HCT116 (cell line): ENCODE results near the gene ST3GAL5. TPM values are rescaled to one million over a fixed set of nuclear protein-coding genes. Genes with fewer than 3 reads are reported as not detected.

Experiments
- ATAC-seq: fragments of 200-7000 bp; cut with Tn5 transposase; 2 replicates; pipeline ENCODE4 v1.9.1; 2020; ENCODE audit warnings: mild to moderate bottlenecking, moderate library complexity
- BruUV-seq: library from RNA; stranded (reverse); fragments of 400-500 nt; replicated peaks from 2 replicates; lab custom pipeline; 2021; lab: Mats Ljungman, UMichigan
- CTCF ChIA-PET: fragments of 300-600 bp; sonication (Branson Sonifier 250); formaldehyde crosslinking; loops from one replicate; lab custom pipeline; 2021; ENCODE audit warnings: antibody characterized with exemption; lab: Charles Lee
- POLR2A ChIA-PET: fragments of 300-600, 350-600 bp; sonication (Branson Sonifier 250); formaldehyde crosslinking; loops from one replicate; lab custom pipeline; 2021; ENCODE audit warnings: antibody characterized with exemption; lab: Charles Lee
- RAD21 ChIA-PET, 2 experiments: fragments of 300-600 bp; sonication (Branson Sonifier 250); formaldehyde crosslinking; loops; one replicate each; lab custom pipeline; 2023; ENCODE audit warnings: low total read pairs in 2 of 2; ENCODE audit not compliant: uncharacterized antibody in 2 of 2, unreplicated experiment in 2 of 2, low non-redundant PET in 1 of 2; lab: Charles Lee
- DNase-seq: peaks from one replicate; pipeline ENCODE4 v3.0.0-alpha.2; 2010; ENCODE audit warnings: low read depth, low spot score
- H2AFZ ChIP-seq: fragments of 200-600 bp; shearing (Covaris generic), sonication (generic); 2 replicates; pipeline ENCODE4 v1.6.1; 2017; ENCODE audit warnings: low read depth, mixed run types, mixed read lengths, antibody characterized with exemption, low read length; ENCODE audit not compliant: poor library complexity, severe bottlenecking
- H3K27ac ChIP-seq: 2 replicates; pipeline ENCODE4 v1.5.1; 2012; ENCODE audit warnings: low read depth, low read length
- H3K27me3 ChIP-seq: fragments of 200-600 bp; sonication (generic); 2 replicates; pipeline ENCODE4 v1.6.1; 2016; ENCODE audit warnings: mixed run types, low read length, mixed read lengths; ENCODE audit not compliant: insufficient read depth
- H3K36me3 ChIP-seq, 2 experiments: fragments of 200-500 bp in 1 of 2; fragments of 200-600 bp in 1 of 2; sonication (Bioruptor generic) in 1 of 2; sonication (generic) in 1 of 2; 2 replicates each; pipeline versions ENCODE4 v1.5.1 to v1.6.1; 2014 to 2016; ENCODE audit warnings: low read length in 2 of 2, inconsistent platforms in 1 of 2, mixed read lengths in 1 of 2, mixed run types in 1 of 2; ENCODE audit not compliant: insufficient read depth in 2 of 2, control insufficient read depth in 1 of 2
- H3K4me1 ChIP-seq, 2 experiments: fragments of 200-600 bp in 1 of 2; sonication (generic) in 1 of 2; 2 replicates each; pipeline versions ENCODE4 v1.5.1 to v1.6.1; 2012 to 2017; ENCODE audit warnings: low read length in 2 of 2, inconsistent platforms in 1 of 2, mild to moderate bottlenecking in 1 of 2, mixed read lengths in 1 of 2, mixed run types in 1 of 2, moderate library complexity in 1 of 2; ENCODE audit not compliant: insufficient read depth in 2 of 2, control insufficient read depth in 1 of 2
- H3K4me2 ChIP-seq: fragments of 200-600 bp; sonication (generic); 2 replicates; pipeline ENCODE4 v1.6.1; 2017; ENCODE audit warnings: mixed run types, low read length, mixed read lengths
- H3K4me3 ChIP-seq, 2 experiments: fragments of 200-600 bp in 1 of 2; sonication (generic) in 1 of 2; replicated peaks in 1 of 2; 2 replicates each; pipeline ENCODE4 v1.5.1; 2011 to 2016; ENCODE audit warnings: low read length in 2 of 2, control low read depth in 1 of 2, low read depth in 1 of 2, mild to moderate bottlenecking in 1 of 2, mixed read lengths in 1 of 2, mixed run types in 1 of 2
- H3K79me2 ChIP-seq: fragments of 200-600 bp; sonication (generic); 2 replicates; pipeline ENCODE4 v1.6.1; 2017; ENCODE audit warnings: mild to moderate bottlenecking, mixed run types, low read length, moderate library complexity, mixed read lengths; ENCODE audit not compliant: insufficient read depth
- H3K9ac ChIP-seq: fragments of 200-600 bp; sonication (generic); 2 replicates; pipeline ENCODE4 v1.6.1; 2016; ENCODE audit warnings: low read length, mixed read lengths
- H3K9me2 ChIP-seq: fragments of 200-600 bp; sonication (generic), shearing (Covaris generic); 2 replicates; pipeline ENCODE4 v1.6.1; 2017; ENCODE audit warnings: mixed run types, mild to moderate bottlenecking, moderate library complexity; ENCODE audit not compliant: insufficient read depth
- H3K9me3 ChIP-seq, 2 experiments: fragments of 200-500 bp in 1 of 2; fragments of 200-600 bp in 1 of 2; sonication (Bioruptor generic) in 1 of 2; sonication (generic) in 1 of 2; 2 replicates each; pipeline ENCODE4 v1.6.1; 2014 to 2017; ENCODE audit warnings: low read length in 2 of 2, mixed read lengths in 2 of 2, inconsistent platforms in 1 of 2, low read depth in 1 of 2, mild to moderate bottlenecking in 1 of 2, mixed run types in 1 of 2, moderate library complexity in 1 of 2; ENCODE audit not compliant: control insufficient read depth in 1 of 2, insufficient read depth in 1 of 2
- H4K20me1 ChIP-seq: fragments of 200-600 bp; sonication (generic), shearing (Covaris generic); 2 replicates; pipeline ENCODE4 v1.6.1; 2017; ENCODE audit warnings: mixed run types, mild to moderate bottlenecking, moderate library complexity; ENCODE audit not compliant: insufficient read depth
- ATF3 ChIP-seq: IDR thresholded peaks from 2 replicates; pipeline ENCODE4 v1.6.1; 2012
- CEBPB ChIP-seq: IDR thresholded peaks from 2 replicates; pipeline ENCODE4 v1.6.1; 2012; ENCODE audit warnings: low read depth
- ELF1 ChIP-seq: IDR thresholded peaks from 2 replicates; pipeline ENCODE4 v1.6.1; 2012; ENCODE audit warnings: low read depth, borderline replicate concordance
- EZH2 ChIP-seq: fragments of 200-600 bp; sonication (generic); IDR thresholded peaks from 2 replicates; pipeline ENCODE4 v1.6.1; 2017; ENCODE audit warnings: antibody characterized with exemption, mixed run types
- EZH2phosphoT487 ChIP-seq: fragments of 200-600 bp; IDR thresholded peaks from 2 replicates; pipeline ENCODE4 v1.6.1; 2018; ENCODE audit warnings: antibody characterized with exemption, borderline replicate concordance
- FOSL1 ChIP-seq: IDR thresholded peaks from 2 replicates; pipeline ENCODE4 v1.6.1; 2012; ENCODE audit warnings: low read depth
- JUND ChIP-seq: IDR thresholded peaks from 2 replicates; pipeline ENCODE4 v1.6.1; 2012
- POLR2A ChIP-seq: IDR thresholded peaks from 2 replicates; pipeline ENCODE4 v1.7.0; 2011; ENCODE audit warnings: borderline replicate concordance; ENCODE audit not compliant: insufficient read depth, insufficient read length; ENCODE audit errors: extremely low read depth
- POLR2AphosphoS5 ChIP-seq: IDR thresholded peaks from 2 replicates; pipeline ENCODE4 v1.6.1; 2011; ENCODE audit warnings: mild to moderate bottlenecking, low read depth, low read length, moderate library complexity
- RAD21 ChIP-seq: IDR thresholded peaks from 2 replicates; pipeline ENCODE4 v1.6.1; 2012; ENCODE audit warnings: low read depth, mild to moderate bottlenecking
- REST ChIP-seq: IDR thresholded peaks from 2 replicates; pipeline ENCODE4 v1.6.1; 2012; ENCODE audit warnings: low read depth
- SP1 ChIP-seq: IDR thresholded peaks from 2 replicates; pipeline ENCODE4 v1.6.1; 2012; ENCODE audit warnings: low read depth
- SRF ChIP-seq: IDR thresholded peaks from 2 replicates; pipeline ENCODE4 v1.6.1; 2012; ENCODE audit warnings: low read depth
- TCF7L2 ChIP-seq: IDR thresholded peaks from 2 replicates; pipeline ENCODE4 v1.7.0; 2011; ENCODE audit warnings: borderline replicate concordance, inconsistent platforms; ENCODE audit not compliant: insufficient read depth, insufficient read length; ENCODE audit errors: extremely low read depth
- ZBTB33 ChIP-seq: IDR thresholded peaks from 2 replicates; pipeline ENCODE4 v1.6.1; 2011; ENCODE audit warnings: mild to moderate bottlenecking, low read length, moderate library complexity; ENCODE audit not compliant: insufficient replicate concordance; ENCODE audit errors: extremely low read depth
- ZFX ChIP-seq: fragments of 450-650 bp; IDR thresholded peaks from 2 replicates; pipeline ENCODE4 v1.6.1; 2017
- intact Hi-C: fragments of 100-400 bp; cut with micrococcal nuclease; formaldehyde crosslinking; loops from 2 replicates; pipeline ENCODE4 v1.10.0; 2022
- total RNA-seq: library from RNA; stranded (reverse); gene quantifications from one replicate; pipeline ENCODE4 v1.2.1, GENCODE V29; 2021; ENCODE audit not compliant: unreplicated experiment
- TF ChIP-seq, protein P1 (sequence below), 3 experiments: fragments of 200-600 bp in 1 of 3; sonication (generic) in 1 of 3; IDR thresholded peaks in 2 of 3; conservative IDR thresholded peaks in 1 of 3; 2 replicates each; pipeline ENCODE4 v1.5.1; 2012 to 2017; ENCODE audit warnings: low read depth in 2 of 3, low read length in 2 of 3, antibody characterized with exemption in 1 of 3, borderline replicate concordance in 1 of 3, control low read depth in 1 of 3, mild to moderate bottlenecking in 1 of 3, mixed read lengths in 1 of 3, mixed run types in 1 of 3, moderate library complexity in 1 of 3; ENCODE audit not compliant: insufficient read depth in 1 of 3
- TF ChIP-seq, protein P2 (sequence below): IDR thresholded peaks from 2 replicates; pipeline ENCODE4 v1.6.1; 2012

The ST3GAL5 gene
- total RNA-seq, 1 experiment from 2014 or later: 14.8 TPM

DNA sequence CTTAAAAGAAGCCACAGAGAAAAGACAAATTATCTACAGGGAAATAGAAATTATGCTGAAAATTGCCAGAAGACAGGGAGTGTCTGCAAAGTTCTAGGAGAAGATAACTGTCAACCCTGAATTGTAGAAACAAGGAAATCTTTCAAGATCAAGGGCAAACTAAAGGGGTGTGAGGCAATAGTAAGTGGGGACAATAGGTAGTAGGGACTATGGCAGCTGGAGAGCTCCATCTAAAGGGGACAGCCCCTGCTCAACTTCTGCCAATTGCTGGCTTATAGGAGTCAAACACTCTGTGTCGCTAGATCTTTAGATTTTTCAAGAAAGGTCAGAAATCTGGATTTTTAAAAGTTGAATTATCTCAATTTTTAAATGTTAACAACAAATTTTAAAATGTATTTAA lies 10.1 kb upstream of the ST3GAL5 start:
- H3K4me2 ChIP-seq: no peak overlapping the region
- H3K36me3 ChIP-seq: no peaks in the 10 kb centered on the region
- POLR2A ChIA-PET: no interaction called here
- ATAC-seq (no peak), DNase-seq (no peak)
- H3K9me2 ChIP-seq: no peaks in the 10 kb centered on the region
- H2AFZ ChIP-seq: no peak overlapping the region
- no peaks in the 10 kb centered on the region for H3K9me3 ChIP-seq
- TF ChIP-seq RAD21: no peak
- no peak for TF ChIP-seq EZH2
- no peak for TF ChIP-seq ATF3
- no peak for TF ChIP-seq POLR2AphosphoS5
- TF ChIP-seq, protein P1, sequence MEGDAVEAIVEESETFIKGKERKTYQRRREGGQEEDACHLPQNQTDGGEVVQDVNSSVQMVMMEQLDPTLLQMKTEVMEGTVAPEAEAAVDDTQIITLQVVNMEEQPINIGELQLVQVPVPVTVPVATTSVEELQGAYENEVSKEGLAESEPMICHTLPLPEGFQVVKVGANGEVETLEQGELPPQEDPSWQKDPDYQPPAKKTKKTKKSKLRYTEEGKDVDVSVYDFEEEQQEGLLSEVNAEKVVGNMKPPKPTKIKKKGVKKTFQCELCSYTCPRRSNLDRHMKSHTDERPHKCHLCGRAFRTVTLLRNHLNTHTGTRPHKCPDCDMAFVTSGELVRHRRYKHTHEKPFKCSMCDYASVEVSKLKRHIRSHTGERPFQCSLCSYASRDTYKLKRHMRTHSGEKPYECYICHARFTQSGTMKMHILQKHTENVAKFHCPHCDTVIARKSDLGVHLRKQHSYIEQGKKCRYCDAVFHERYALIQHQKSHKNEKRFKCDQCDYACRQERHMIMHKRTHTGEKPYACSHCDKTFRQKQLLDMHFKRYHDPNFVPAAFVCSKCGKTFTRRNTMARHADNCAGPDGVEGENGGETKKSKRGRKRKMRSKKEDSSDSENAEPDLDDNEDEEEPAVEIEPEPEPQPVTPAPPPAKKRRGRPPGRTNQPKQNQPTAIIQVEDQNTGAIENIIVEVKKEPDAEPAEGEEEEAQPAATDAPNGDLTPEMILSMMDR (IDR thresholded peaks at IDR 0.05 in 2 of 3, conservative IDR thresholded peaks at IDR 0.05 in 1 of 3; ENCODE audit: borderline replicate concordance in 1 of 3, insufficient read depth in 1 of 3, low read depth in 2 of 3, low read length in 2 of 3): no peak
- TF ChIP-seq REST: no peak
- TF ChIP-seq TCF7L2: no peak
- TF ChIP-seq SRF: no peak
- no peak for TF ChIP-seq ZBTB33
- TF ChIP-seq EZH2phosphoT487: no peak
- TF ChIP-seq CEBPB: no peak
- TF ChIP-seq SP1: no peak
- no peak for TF ChIP-seq ELF1
- TF ChIP-seq POLR2A: no peak
- no peak for TF ChIP-seq ZFX
- TF ChIP-seq FOSL1: no peak
- TF ChIP-seq JUND: no peak
- TF ChIP-seq, protein P2, sequence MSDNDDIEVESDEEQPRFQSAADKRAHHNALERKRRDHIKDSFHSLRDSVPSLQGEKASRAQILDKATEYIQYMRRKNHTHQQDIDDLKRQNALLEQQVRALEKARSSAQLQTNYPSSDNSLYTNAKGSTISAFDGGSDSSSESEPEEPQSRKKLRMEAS: no peak
- TF ChIP-seq, all 23 proteins: peak for 0
- ChIA-PET CTCF (no interaction called here), RAD21 (no interaction called here)
- Histone ChIP-seq H3K27ac (no peak overlapping the region), H3K79me2 (no peaks in the 10 kb centered on the region), H3K27me3 (no peaks in the 10 kb centered on the region), H4K20me1 (no peaks in the 10 kb centered on the region), H3K4me1 (no peaks in the 10 kb centered on the region), H3K9ac (no peak overlapping the region), H3K4me3 (no peak overlapping the region)
- no TSS peak for BruUV-seq
- intact Hi-C loops: no loop called here
